ENCODE measurements around the gene IER5. TPM values are rescaled to one million over a fixed set of nuclear protein-coding genes. Genes with fewer than 3 reads are reported as not detected.

The IER5 gene
- total and polyA plus RNA-seq, 9 of the 15 experiments (the other 6 are each of a cell fraction or from before 2014, with no cell fraction given): 2.4 to 32.1 (median 12.0) TPM

DNA sequence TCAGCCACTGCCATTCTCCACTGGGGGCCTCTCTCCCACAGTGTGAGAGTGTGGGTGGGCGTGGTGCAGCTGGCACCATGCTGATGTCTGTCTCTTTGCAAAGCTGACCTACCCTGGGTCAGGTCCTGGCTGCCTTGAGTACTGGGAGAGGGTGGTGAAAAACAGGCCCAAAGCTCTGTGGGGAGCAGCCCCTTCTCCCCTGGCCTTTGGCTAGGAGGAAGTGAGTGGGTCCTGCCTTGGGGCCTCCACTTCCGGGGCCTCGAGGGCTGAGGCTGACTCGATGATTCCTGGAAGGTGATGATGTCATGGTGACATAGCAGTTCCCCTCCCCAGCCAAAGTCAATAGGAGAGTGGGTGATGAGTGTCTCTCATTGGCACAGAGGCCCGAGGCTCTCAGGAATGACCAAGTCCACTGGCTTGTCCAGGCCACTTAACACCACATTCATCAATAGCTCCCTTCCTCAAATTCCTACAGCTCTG, 53.0 kb downstream of the IER5 start (continued):
- TF ChIP-seq, protein P1, sequence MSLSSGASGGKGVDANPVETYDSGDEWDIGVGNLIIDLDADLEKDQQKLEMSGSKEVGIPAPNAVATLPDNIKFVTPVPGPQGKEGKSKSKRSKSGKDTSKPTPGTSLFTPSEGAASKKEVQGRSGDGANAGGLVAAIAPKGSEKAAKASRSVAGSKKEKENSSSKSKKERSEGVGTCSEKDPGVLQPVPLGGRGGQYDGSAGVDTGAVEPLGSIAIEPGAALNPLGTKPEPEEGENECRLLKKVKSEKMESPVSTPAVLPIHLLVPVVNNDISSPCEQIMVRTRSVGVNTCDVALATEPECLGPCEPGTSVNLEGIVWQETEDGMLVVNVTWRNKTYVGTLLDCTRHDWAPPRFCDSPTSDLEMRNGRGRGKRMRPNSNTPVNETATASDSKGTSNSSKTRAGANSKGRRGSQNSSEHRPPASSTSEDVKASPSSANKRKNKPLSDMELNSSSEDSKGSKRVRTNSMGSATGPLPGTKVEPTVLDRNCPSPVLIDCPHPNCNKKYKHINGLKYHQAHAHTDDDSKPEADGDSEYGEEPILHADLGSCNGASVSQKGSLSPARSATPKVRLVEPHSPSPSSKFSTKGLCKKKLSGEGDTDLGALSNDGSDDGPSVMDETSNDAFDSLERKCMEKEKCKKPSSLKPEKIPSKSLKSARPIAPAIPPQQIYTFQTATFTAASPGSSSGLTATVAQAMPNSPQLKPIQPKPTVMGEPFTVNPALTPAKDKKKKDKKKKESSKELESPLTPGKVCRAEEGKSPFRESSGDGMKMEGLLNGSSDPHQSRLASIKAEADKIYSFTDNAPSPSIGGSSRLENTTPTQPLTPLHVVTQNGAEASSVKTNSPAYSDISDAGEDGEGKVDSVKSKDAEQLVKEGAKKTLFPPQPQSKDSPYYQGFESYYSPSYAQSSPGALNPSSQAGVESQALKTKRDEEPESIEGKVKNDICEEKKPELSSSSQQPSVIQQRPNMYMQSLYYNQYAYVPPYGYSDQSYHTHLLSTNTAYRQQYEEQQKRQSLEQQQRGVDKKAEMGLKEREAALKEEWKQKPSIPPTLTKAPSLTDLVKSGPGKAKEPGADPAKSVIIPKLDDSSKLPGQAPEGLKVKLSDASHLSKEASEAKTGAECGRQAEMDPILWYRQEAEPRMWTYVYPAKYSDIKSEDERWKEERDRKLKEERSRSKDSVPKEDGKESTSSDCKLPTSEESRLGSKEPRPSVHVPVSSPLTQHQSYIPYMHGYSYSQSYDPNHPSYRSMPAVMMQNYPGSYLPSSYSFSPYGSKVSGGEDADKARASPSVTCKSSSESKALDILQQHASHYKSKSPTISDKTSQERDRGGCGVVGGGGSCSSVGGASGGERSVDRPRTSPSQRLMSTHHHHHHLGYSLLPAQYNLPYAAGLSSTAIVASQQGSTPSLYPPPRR (CRISPR knock-in tag; IDR thresholded peaks at IDR 0.05; ENCODE audit: borderline replicate concordance): no peak
- TF ChIP-seq, protein P2, sequence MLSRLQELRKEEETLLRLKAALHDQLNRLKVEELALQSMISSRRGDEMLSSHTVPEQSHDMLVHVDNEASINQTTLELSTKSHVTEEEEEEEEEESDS (CRISPR knock-in tag; IDR thresholded peaks at IDR 0.05): no peak
- TF ChIP-seq ESRRB (CRISPR knock-in tag; IDR thresholded peaks at IDR 0.05; ENCODE audit: borderline replicate concordance): no peak
- TF ChIP-seq MYNN (IDR thresholded peaks at IDR 0.05): no peak
- no peak for TF ChIP-seq MYNN (CRISPR knock-in tag; IDR thresholded peaks at IDR 0.05)
- peak; percentile 79 for TF ChIP-seq SMAD4 (CRISPR knock-in tag; conservative IDR thresholded peaks at IDR 0.05)
- no peak for TF ChIP-seq SP2 (IDR thresholded peaks at IDR 0.05; ENCODE audit: extremely low read depth, low read depth, low read length, poor library complexity, severe bottlenecking)
- TF ChIP-seq, protein P3, sequence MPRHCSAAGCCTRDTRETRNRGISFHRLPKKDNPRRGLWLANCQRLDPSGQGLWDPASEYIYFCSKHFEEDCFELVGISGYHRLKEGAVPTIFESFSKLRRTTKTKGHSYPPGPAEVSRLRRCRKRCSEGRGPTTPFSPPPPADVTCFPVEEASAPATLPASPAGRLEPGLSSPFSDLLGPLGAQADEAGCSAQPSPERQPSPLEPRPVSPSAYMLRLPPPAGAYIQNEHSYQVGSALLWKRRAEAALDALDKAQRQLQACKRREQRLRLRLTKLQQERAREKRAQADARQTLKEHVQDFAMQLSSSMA (CRISPR knock-in tag; IDR thresholded peaks at IDR 0.05): no peak
- no peak for TF ChIP-seq ZNF695 (CRISPR knock-in tag; IDR thresholded peaks at IDR 0.05)
- TF ChIP-seq NONO (IDR thresholded peaks at IDR 0.05; ENCODE audit: low read depth in 2 of 2, low read length in 1 of 2): no peak
- TF ChIP-seq, protein P4, sequence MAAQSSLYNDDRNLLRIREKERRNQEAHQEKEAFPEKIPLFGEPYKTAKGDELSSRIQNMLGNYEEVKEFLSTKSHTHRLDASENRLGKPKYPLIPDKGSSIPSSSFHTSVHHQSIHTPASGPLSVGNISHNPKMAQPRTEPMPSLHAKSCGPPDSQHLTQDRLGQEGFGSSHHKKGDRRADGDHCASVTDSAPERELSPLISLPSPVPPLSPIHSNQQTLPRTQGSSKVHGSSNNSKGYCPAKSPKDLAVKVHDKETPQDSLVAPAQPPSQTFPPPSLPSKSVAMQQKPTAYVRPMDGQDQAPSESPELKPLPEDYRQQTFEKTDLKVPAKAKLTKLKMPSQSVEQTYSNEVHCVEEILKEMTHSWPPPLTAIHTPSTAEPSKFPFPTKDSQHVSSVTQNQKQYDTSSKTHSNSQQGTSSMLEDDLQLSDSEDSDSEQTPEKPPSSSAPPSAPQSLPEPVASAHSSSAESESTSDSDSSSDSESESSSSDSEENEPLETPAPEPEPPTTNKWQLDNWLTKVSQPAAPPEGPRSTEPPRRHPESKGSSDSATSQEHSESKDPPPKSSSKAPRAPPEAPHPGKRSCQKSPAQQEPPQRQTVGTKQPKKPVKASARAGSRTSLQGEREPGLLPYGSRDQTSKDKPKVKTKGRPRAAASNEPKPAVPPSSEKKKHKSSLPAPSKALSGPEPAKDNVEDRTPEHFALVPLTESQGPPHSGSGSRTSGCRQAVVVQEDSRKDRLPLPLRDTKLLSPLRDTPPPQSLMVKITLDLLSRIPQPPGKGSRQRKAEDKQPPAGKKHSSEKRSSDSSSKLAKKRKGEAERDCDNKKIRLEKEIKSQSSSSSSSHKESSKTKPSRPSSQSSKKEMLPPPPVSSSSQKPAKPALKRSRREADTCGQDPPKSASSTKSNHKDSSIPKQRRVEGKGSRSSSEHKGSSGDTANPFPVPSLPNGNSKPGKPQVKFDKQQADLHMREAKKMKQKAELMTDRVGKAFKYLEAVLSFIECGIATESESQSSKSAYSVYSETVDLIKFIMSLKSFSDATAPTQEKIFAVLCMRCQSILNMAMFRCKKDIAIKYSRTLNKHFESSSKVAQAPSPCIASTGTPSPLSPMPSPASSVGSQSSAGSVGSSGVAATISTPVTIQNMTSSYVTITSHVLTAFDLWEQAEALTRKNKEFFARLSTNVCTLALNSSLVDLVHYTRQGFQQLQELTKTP (IDR thresholded peaks at IDR 0.05; ENCODE audit: low read depth in 1 of 2, partially characterized antibody in 2 of 2): no peak
- no peak for TF ChIP-seq ZNF57 (CRISPR knock-in tag; IDR thresholded peaks at IDR 0.05)
- TF ChIP-seq PHF8 (IDR thresholded peaks at IDR 0.05; ENCODE audit: borderline replicate concordance, low read length): no peak; the same call in 1 of the 2 replicates
- peak; percentile 82 for TF ChIP-seq DPF2 (IDR thresholded peaks at IDR 0.05)
- no peak for TF ChIP-seq ZSCAN32 (CRISPR knock-in tag; IDR thresholded peaks at IDR 0.05)
- TF ChIP-seq, protein P5, sequence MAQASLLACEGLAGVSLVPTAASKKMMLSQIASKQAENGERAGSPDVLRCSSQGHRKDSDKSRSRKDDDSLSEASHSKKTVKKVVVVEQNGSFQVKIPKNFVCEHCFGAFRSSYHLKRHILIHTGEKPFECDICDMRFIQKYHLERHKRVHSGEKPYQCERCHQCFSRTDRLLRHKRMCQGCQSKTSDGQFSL (CRISPR knock-in tag; IDR thresholded peaks at IDR 0.05): no peak
- TF ChIP-seq, protein P5 (tag; IDR thresholded peaks at IDR 0.05): 0 out of 4 replicates have a peak, but pooled peaks of 1 of the 2 experiments have one; percentile 23
- TF ChIP-seq ELF4 (CRISPR knock-in tag; IDR thresholded peaks at IDR 0.05): peak; percentile 28; the same call in 1 of the 2 replicates
